Measurements from ENCODE around the gene ADAMTS14. TPM values are rescaled to one million over a fixed set of nuclear protein-coding genes. Genes with fewer than 3 reads are reported as not detected.

ADAMTS14 gene
- total and polyA plus RNA-seq, 5 donors from 2014 or later = not detected

DNA sequence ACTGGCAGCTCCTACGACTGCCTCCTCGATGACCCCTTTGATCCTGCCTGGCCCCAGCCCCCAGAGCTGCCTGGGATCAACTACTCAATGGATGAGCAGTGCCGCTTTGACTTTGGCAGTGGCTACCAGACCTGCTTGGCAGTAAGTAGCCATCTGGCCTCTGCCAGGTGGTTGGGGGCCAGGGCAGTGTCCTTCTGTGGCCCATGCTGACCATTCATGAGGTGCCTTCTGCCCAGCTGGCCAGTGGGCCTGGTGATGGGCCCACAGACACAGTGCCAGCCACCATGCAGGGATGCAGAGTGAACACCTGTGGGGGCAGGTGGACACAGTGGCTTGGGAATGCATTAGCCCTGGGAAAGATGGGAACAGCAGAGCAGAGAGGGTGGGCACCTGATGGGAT lies 62.9 kb downstream of the ADAMTS14 start:
- H3K36me3 Mint-ChIP-seq = no peaks in the 10 kb centered on the region
- no peak for DNase-seq
- no peaks in the 10 kb centered on the region for H3K36me3 ChIP-seq (ENCODE audit: control insufficient read depth, insufficient read depth, low read length)

DNA sequence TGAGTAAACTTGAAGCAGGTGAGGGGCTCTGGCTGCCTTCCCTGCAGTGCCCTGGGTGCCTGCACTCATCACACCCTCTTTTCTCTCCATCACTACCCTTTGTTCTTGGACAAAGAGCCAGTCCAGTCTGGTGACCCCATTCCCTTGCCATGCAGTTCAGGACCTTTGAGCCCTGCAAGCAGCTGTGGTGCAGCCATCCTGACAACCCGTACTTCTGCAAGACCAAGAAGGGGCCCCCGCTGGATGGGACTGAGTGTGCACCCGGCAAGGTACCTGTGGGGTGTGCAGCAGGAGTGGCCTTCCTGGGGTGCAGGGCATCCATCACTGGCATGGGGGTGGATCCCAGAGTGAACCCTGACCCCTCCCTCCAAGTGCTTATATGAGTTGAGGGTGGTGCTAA lies 64.2 kb downstream of the ADAMTS14 start:
- no peak for ATAC-seq (ENCODE audit: low read depth in 2 of 2)
- H3K4me1 Mint-ChIP-seq = peaks cover 0 to 2% (median 0%) of the 10 kb centered on the region in 4 donors

More for the DNA sequence above, 62.9 kb downstream of the ADAMTS14 start:
- Mint-ChIP-seq H3K27me3 (no peaks in the 10 kb centered on the region), H3K9me3 (no peaks in the 10 kb centered on the region), H3K4me3 (no peak overlapping the region), H3K4me1 (peaks cover 0 to 2% (median 0%) of the 10 kb centered on the region in 4 donors), H3K27ac (no peak overlapping the region)
- no peaks in the 10 kb centered on the region for H3K4me1 ChIP-seq (ENCODE audit: control insufficient read depth, insufficient read depth, low read length, poor library complexity, severe bottlenecking)
- no peaks in the 10 kb centered on the region for H3K27me3 ChIP-seq (ENCODE audit: control insufficient read depth, insufficient read depth, low read length)
- no peaks in the 10 kb centered on the region for H3K9me3 ChIP-seq (ENCODE audit: control insufficient read depth in 2 of 2, low read length in 2 of 2)
- H3K4me3 ChIP-seq (ENCODE audit: low read depth, low read length) = no peak overlapping the region
- no peak overlapping the region for H3K27ac ChIP-seq (ENCODE audit: insufficient read depth, low read length, poor library complexity, severe bottlenecking)
- no peak for ATAC-seq (ENCODE audit: low read depth in 2 of 2)

DNA sequence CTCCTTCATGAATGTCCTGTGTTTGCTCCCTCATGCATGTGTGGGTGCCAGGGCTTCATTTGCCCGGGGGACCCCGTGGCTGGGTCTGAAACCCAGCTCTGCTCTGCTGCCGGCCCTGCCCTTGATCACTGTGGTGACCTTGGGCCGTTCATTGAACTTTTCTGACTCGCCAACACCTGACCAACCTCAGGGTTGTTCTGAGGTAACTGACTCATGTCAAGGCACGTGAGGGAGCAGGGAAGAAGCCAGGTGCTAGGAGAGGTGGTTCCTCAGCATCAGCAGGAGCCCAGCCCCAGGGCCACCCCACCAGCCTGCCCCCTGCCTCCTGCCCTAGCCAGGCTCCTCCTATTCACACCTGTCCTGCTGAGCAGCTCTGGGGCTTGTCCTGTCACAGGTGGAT lies 64.9 kb downstream of the ADAMTS14 start:
- Histone ChIP-seq H3K4me1 (ENCODE audit: control insufficient read depth, insufficient read depth, low read length, poor library complexity, severe bottlenecking) (no peaks in the 10 kb centered on the region), H3K27ac (ENCODE audit: insufficient read depth, low read length, poor library complexity, severe bottlenecking) (no peak overlapping the region), H3K36me3 (ENCODE audit: control insufficient read depth, insufficient read depth, low read length) (no peaks in the 10 kb centered on the region), H3K4me3 (ENCODE audit: low read depth, low read length) (no peak overlapping the region), H3K9me3 (ENCODE audit: control insufficient read depth in 2 of 2, low read length in 2 of 2) (no peaks in the 10 kb centered on the region), H3K27me3 (ENCODE audit: control insufficient read depth, insufficient read depth, low read length) (no peaks in the 10 kb centered on the region)
- H3K27me3 Mint-ChIP-seq = no peaks in the 10 kb centered on the region
- no peak for ATAC-seq (ENCODE audit: low read depth in 2 of 2)
- no peaks in the 10 kb centered on the region for H3K9me3 Mint-ChIP-seq
- DNase-seq = no peak
- H3K4me1 Mint-ChIP-seq = peaks cover 0 to 2% (median 0%) of the 10 kb centered on the region in 4 donors
- H3K36me3 Mint-ChIP-seq = no peaks in the 10 kb centered on the region
- H3K27ac Mint-ChIP-seq = no peak overlapping the region
- no peak overlapping the region for H3K4me3 Mint-ChIP-seq

More for the DNA sequence above, 64.2 kb downstream of the ADAMTS14 start:
- Histone ChIP-seq H3K27ac (ENCODE audit: insufficient read depth, low read length, poor library complexity, severe bottlenecking) (no peak overlapping the region), H3K4me1 (ENCODE audit: control insufficient read depth, insufficient read depth, low read length, poor library complexity, severe bottlenecking) (no peaks in the 10 kb centered on the region), H3K27me3 (ENCODE audit: control insufficient read depth, insufficient read depth, low read length) (no peaks in the 10 kb centered on the region), H3K9me3 (ENCODE audit: control insufficient read depth in 2 of 2, low read length in 2 of 2) (no peaks in the 10 kb centered on the region), H3K4me3 (ENCODE audit: low read depth, low read length) (no peak overlapping the region), H3K36me3 (ENCODE audit: control insufficient read depth, insufficient read depth, low read length) (no peaks in the 10 kb centered on the region)
- H3K27me3 Mint-ChIP-seq = no peaks in the 10 kb centered on the region
- no peak overlapping the region for H3K4me3 Mint-ChIP-seq
- H3K9me3 Mint-ChIP-seq = no peaks in the 10 kb centered on the region
- H3K27ac Mint-ChIP-seq = no peak overlapping the region
- no peaks in the 10 kb centered on the region for H3K36me3 Mint-ChIP-seq
- DNase-seq = no peak

DNA sequence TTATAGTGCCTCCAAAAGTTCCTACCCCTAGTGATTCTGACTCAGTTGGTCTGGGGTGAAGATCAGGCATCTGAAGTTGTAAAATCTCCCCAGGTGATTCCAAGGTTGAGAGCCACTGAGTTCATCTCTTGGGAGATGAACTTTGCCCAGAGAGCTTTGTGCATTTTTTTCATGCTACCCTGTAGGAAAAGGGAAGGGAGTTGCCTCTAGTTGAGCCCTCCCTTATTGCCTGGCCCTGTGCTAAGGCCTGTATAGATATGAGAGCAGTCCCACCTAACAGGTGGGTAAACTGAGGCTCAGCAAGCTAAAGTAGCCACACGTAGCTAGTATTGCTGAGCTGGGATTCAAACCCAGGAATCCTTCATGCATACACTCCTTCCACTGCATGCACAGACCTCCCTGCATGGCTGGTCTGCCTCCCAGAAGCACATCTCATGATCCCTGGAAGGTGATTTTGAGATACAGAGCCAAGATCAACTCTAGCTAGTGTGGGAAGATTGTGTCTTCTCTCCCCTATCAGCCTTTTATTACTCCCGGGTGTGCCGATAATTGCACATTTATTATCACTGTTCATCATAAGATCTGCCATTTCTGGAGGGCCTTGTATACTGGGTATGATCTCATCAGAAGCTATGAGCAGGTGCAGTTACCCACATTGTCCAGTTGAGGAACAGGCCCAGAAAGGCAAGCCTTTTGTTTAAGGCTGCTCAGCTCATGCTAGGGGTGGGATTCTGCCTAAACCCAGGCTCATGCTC lies 65.9 kb downstream of the ADAMTS14 start:
- Mint-ChIP-seq H3K36me3 (no peaks in the 10 kb centered on the region), H3K27me3 (no peaks in the 10 kb centered on the region), H3K9me3 (no peaks in the 10 kb centered on the region), H3K4me3 (no peak overlapping the region), H3K4me1 (peaks cover 0 to 5% (median 2%) of the 10 kb centered on the region in 4 donors), H3K27ac (no peak overlapping the region)
- H3K9me3 ChIP-seq (ENCODE audit: control insufficient read depth in 2 of 2, low read length in 2 of 2) = no peaks in the 10 kb centered on the region
- H3K27me3 ChIP-seq (ENCODE audit: control insufficient read depth, insufficient read depth, low read length) = no peaks in the 10 kb centered on the region
- DNase-seq = peak in 1 of 3 donors; percentile 19
- no peaks in the 10 kb centered on the region for H3K4me1 ChIP-seq (ENCODE audit: control insufficient read depth, insufficient read depth, low read length, poor library complexity, severe bottlenecking)
- H3K4me3 ChIP-seq (ENCODE audit: low read depth, low read length) = no peak overlapping the region
- no peak overlapping the region for H3K27ac ChIP-seq (ENCODE audit: insufficient read depth, low read length, poor library complexity, severe bottlenecking)
- no peaks in the 10 kb centered on the region for H3K36me3 ChIP-seq (ENCODE audit: control insufficient read depth, insufficient read depth, low read length)
- peak in 1 of 2 donors; percentile 29 for ATAC-seq (ENCODE audit: low read depth in 2 of 2)

DNA sequence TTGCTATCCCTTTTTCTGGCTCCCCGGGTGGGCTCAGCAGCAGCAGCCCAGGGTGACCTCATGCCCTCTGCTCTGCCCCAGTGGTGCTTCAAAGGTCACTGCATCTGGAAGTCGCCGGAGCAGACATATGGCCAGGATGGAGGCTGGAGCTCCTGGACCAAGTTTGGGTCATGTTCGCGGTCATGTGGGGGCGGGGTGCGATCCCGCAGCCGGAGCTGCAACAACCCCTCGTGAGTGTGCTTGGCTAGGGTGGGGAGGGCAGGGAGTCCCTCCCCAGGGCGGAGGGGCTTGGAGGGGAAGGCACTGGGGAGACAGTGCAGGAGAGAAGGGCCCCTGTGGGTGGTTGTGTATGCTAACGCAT lies 66.4 kb downstream of the ADAMTS14 start:
- ATAC-seq (ENCODE audit: low read depth in 2 of 2) = no peak
- Histone ChIP-seq H3K27me3 (ENCODE audit: control insufficient read depth, insufficient read depth, low read length) (no peaks in the 10 kb centered on the region), H3K36me3 (ENCODE audit: control insufficient read depth, insufficient read depth, low read length) (no peaks in the 10 kb centered on the region), H3K9me3 (ENCODE audit: control insufficient read depth in 2 of 2, low read length in 2 of 2) (no peaks in the 10 kb centered on the region), H3K4me3 (ENCODE audit: low read depth, low read length) (no peak overlapping the region), H3K27ac (ENCODE audit: insufficient read depth, low read length, poor library complexity, severe bottlenecking) (no peak overlapping the region), H3K4me1 (ENCODE audit: control insufficient read depth, insufficient read depth, low read length, poor library complexity, severe bottlenecking) (no peaks in the 10 kb centered on the region)
- no peak for DNase-seq
- Mint-ChIP-seq H3K36me3 (no peaks in the 10 kb centered on the region), H3K9me3 (no peaks in the 10 kb centered on the region), H3K4me1 (peaks cover 0 to 5% (median 2%) of the 10 kb centered on the region in 4 donors), H3K27ac (peak overlapping the region in 1 of 3 donors; percentile 26), H3K27me3 (no peaks in the 10 kb centered on the region), H3K4me3 (no peak overlapping the region)

DNA sequence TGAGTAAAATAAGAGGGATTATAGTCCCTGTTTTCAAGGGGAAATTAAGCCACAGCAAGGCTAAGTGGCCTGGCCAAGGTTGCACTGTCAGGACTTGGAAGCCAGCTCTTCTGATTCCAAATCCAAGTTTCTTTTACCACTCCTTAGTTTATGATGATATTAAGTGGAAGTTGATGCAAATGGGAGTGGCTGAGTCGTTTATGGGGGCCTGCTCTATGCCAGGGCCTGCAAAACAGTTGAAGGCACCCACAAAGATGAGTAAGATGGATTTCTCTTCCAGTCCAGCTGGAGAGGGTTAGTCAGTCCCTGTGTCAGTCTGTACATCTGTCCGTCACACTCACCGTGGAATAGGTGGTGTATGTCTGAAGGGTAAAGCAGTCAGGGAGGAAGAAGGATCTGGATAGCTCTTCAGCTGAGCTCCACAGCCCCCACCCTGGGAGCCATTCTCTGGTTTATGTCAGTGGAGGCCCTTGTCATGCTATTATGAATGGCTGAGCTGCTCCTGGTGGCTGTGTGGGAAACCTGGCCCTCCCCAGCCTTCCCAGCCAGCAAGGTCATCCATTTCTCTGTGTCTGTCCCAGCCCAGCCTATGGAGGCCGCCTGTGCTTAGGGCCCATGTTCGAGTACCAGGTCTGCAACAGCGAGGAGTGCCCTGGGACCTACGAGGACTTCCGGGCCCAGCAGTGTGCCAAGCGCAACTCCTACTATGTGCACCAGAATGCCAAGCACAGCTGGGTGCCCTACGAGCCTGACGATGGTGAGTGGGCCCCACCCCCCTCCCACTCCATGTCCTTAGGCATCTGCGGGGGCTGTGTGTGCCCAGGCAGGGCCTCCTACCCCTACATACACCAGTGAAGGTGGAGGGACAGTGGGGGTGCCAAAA lies 68.3 kb downstream of the ADAMTS14 start:
- H3K27me3 Mint-ChIP-seq = no peaks in the 10 kb centered on the region
- Histone ChIP-seq H3K27ac (ENCODE audit: insufficient read depth, low read length, poor library complexity, severe bottlenecking) (no peak overlapping the region), H3K4me3 (ENCODE audit: low read depth, low read length) (no peak overlapping the region), H3K9me3 (ENCODE audit: control insufficient read depth in 2 of 2, low read length in 2 of 2) (no peaks in the 10 kb centered on the region), H3K4me1 (ENCODE audit: control insufficient read depth, insufficient read depth, low read length, poor library complexity, severe bottlenecking) (no peaks in the 10 kb centered on the region), H3K36me3 (ENCODE audit: control insufficient read depth, insufficient read depth, low read length) (no peaks in the 10 kb centered on the region), H3K27me3 (ENCODE audit: control insufficient read depth, insufficient read depth, low read length) (no peaks in the 10 kb centered on the region)
- peaks cover 0 to 1% (median 0%) of the 10 kb centered on the region in 7 donors for H3K9me3 Mint-ChIP-seq
- ATAC-seq (ENCODE audit: low read depth in 2 of 2) (no peak), DNase-seq (no peak)
- H3K27ac Mint-ChIP-seq = no peak overlapping the region
- H3K36me3 Mint-ChIP-seq = no peaks in the 10 kb centered on the region
- H3K4me1 Mint-ChIP-seq = peaks cover 0 to 5% (median 2%) of the 10 kb centered on the region in 4 donors
- no peak overlapping the region for H3K4me3 Mint-ChIP-seq

DNA sequence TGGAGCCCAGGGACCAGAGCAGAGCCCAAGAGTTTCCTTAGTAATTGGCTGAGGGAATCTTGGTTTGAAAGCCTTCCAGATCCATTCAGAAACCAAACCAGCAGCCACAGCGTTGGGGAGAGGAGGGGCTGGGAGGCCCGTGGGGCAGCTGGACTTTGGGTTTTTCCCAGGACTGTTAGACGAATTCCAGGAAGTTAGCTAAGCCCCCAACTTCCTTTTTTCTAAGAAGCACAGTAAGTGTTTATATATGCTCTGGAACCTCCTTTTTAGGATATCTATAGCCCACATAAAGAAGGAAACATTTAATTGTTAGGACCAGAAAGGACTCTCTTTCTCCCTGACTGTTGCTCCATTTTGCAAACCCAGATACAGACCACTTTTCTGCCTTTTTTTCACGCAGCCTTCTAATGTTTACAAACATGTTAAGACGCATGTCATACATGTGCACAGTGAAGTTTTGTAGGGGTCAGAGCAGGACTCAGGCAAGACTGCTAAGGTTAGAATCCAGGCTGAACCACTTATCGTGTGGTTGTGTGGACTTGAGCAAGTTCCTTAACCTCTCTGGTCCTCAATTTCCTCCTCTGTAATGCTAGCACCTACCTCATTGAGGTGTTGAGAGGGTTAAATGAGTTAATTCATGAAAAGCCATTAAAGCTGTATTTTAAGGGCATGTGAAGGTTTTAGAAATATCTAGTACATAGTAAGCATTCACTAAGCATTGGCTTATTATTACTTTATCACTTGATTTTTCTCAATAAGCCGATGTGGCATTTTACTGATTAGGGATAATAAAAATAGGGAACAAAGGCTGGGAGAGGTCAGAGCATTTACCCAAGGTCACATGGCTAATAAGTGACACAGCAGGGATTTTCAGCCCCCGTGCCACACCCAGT lies 70.5 kb downstream of the ADAMTS14 start:
- Histone ChIP-seq H3K4me1 (ENCODE audit: control insufficient read depth, insufficient read depth, low read length, poor library complexity, severe bottlenecking) (no peaks in the 10 kb centered on the region), H3K9me3 (ENCODE audit: control insufficient read depth in 2 of 2, low read length in 2 of 2) (no peaks in the 10 kb centered on the region), H3K27me3 (ENCODE audit: control insufficient read depth, insufficient read depth, low read length) (no peaks in the 10 kb centered on the region), H3K36me3 (ENCODE audit: control insufficient read depth, insufficient read depth, low read length) (no peaks in the 10 kb centered on the region), H3K27ac (ENCODE audit: insufficient read depth, low read length, poor library complexity, severe bottlenecking) (no peak overlapping the region), H3K4me3 (ENCODE audit: low read depth, low read length) (no peak overlapping the region)
- H3K36me3 Mint-ChIP-seq = no peaks in the 10 kb centered on the region
- H3K27ac Mint-ChIP-seq = peak overlapping the region in 1 of 3 donors; percentile 56
- no peak for ATAC-seq (ENCODE audit: low read depth in 2 of 2)
- no peak overlapping the region for H3K4me3 Mint-ChIP-seq
- H3K4me1 Mint-ChIP-seq = peaks cover 0 to 5% (median 2%) of the 10 kb centered on the region in 4 donors
- DNase-seq = peak in 1 of 3 donors; percentile 49
- no peaks in the 10 kb centered on the region for H3K27me3 Mint-ChIP-seq
- peaks cover 0 to 1% (median 0%) of the 10 kb centered on the region in 7 donors for H3K9me3 Mint-ChIP-seq

All from CD4-positive, CD25-positive, alpha-beta regulatory T cell (primary cell).